Measurements from ENCODE around the gene OR6X1. TPM values are rescaled to one million over a fixed set of nuclear protein-coding genes. Genes with fewer than 3 reads are reported as not detected.

OR6X1 gene
- total and polyA plus RNA-seq, 9 donors = not detected

DNA sequence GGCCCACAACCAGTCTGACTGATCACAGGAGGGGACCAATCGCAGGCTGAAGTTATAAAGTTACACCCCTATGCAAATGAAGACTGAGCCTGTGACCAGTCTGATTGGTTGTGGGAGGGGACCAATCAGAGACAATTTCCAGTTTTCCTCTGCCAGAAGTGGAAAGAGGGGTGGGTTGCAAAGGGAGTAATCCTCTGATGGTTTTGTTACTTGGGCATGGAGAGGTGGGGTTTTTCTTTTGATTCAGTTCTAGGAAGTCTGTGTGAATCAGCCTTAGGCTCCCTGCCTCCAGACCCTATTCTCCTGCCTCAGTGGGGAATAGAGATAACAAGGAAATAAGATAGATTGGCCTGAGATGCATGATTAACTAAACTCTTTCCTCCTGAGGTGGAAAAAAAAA is 41.9 kb upstream of the OR6X1 start:
- 88 to 96% (median 92%) methylated on average over 1 of the region's 1 CpG for WGBS, 3 donors
- intact Hi-C loops (cut with DNase I) = no loop called here
- Histone ChIP-seq H3K36me3 (no peaks in the 10 kb centered on the region), H3K9me3 (no peaks in the 10 kb centered on the region), H3K4me3 (no peak overlapping the region), H3K27me3 (no peaks in the 10 kb centered on the region), H3K4me1 (ENCODE audit: insufficient read depth) (no peaks in the 10 kb centered on the region), H3K27ac (no peak overlapping the region)
- no peak for DNase-seq
- TF ChIP-seq EP300 (IDR thresholded peaks at IDR 0.05) = no peak
- TF ChIP-seq POLR2A (IDR thresholded peaks at IDR 0.05) = no peak
- TF ChIP-seq, protein P1, sequence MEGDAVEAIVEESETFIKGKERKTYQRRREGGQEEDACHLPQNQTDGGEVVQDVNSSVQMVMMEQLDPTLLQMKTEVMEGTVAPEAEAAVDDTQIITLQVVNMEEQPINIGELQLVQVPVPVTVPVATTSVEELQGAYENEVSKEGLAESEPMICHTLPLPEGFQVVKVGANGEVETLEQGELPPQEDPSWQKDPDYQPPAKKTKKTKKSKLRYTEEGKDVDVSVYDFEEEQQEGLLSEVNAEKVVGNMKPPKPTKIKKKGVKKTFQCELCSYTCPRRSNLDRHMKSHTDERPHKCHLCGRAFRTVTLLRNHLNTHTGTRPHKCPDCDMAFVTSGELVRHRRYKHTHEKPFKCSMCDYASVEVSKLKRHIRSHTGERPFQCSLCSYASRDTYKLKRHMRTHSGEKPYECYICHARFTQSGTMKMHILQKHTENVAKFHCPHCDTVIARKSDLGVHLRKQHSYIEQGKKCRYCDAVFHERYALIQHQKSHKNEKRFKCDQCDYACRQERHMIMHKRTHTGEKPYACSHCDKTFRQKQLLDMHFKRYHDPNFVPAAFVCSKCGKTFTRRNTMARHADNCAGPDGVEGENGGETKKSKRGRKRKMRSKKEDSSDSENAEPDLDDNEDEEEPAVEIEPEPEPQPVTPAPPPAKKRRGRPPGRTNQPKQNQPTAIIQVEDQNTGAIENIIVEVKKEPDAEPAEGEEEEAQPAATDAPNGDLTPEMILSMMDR (IDR thresholded peaks at IDR 0.05) = no peak

- no peak for DNase-seq
- 73 to 79% (median 76%) methylated on average over 1 of the region's 1 CpG for WGBS, 3 donors
- intact Hi-C loops (cut with DNase I) = no loop called here
Measured at GRCh38 chr11:123783536-123783935, 29.2 kb upstream of the OR6X1 start.

GRCh38 chr11:123778511-123778910 is 24.2 kb upstream of the OR6X1 start:
- H3K27me3 ChIP-seq = no peaks in the 10 kb centered on the region
- H3K4me3 ChIP-seq = no peak overlapping the region
- no peaks in the 10 kb centered on the region for H3K36me3 ChIP-seq
- no peaks in the 10 kb centered on the region for H3K9me3 ChIP-seq
- no peak overlapping the region for H3K27ac ChIP-seq
- 87 to 94% (median 91%) methylated on average over 1 of the region's 1 CpG for WGBS, 3 donors
- DNase-seq = no peak
- no peaks in the 10 kb centered on the region for H3K4me1 ChIP-seq (ENCODE audit: insufficient read depth)
- no peak for TF ChIP-seq EP300 (IDR thresholded peaks at IDR 0.05)
- intact Hi-C loops (cut with DNase I) = no loop called here

More at GRCh38 chr11:123783536-123783935, 29.2 kb upstream of the OR6X1 start:
- H3K36me3 ChIP-seq = no peaks in the 10 kb centered on the region
- TF ChIP-seq, protein P1 (IDR thresholded peaks at IDR 0.05) = no peak
- TF ChIP-seq POLR2A (IDR thresholded peaks at IDR 0.05) (no peak), EP300 (IDR thresholded peaks at IDR 0.05) (no peak)
- no peaks in the 10 kb centered on the region for H3K4me1 ChIP-seq (ENCODE audit: insufficient read depth)
- H3K9me3 ChIP-seq = no peaks in the 10 kb centered on the region
- no peak overlapping the region for H3K4me3 ChIP-seq
- H3K27me3 ChIP-seq = no peaks in the 10 kb centered on the region
- no peak overlapping the region for H3K27ac ChIP-seq

GRCh38 chr11:123775715-123776549 is 21.6 kb upstream of the OR6X1 start:
- H3K36me3 ChIP-seq = no peaks in the 10 kb centered on the region
- no peak overlapping the region for H3K27ac ChIP-seq
- H3K27me3 ChIP-seq = no peaks in the 10 kb centered on the region
- no peak overlapping the region for H3K4me3 ChIP-seq
- intact Hi-C loops (cut with DNase I) = no loop called here
- no peak for TF ChIP-seq EP300 (IDR thresholded peaks at IDR 0.05)
- TF ChIP-seq POLR2A (IDR thresholded peaks at IDR 0.05) = no peak
- TF ChIP-seq, protein P1 (IDR thresholded peaks at IDR 0.05) = no peak
- no peak for DNase-seq
- no peaks in the 10 kb centered on the region for H3K9me3 ChIP-seq
- WGBS, 3 donors = 16 to 33% (median 18%) methylated on average over 4 of the region's 4 CpGs
- no peaks in the 10 kb centered on the region for H3K4me1 ChIP-seq (ENCODE audit: insufficient read depth)

- Histone ChIP-seq H3K4me3 (no peak overlapping the region), H3K4me1 (ENCODE audit: insufficient read depth) (no peaks in the 10 kb centered on the region), H3K36me3 (no peaks in the 10 kb centered on the region), H3K27ac (no peak overlapping the region), H3K27me3 (no peaks in the 10 kb centered on the region), H3K9me3 (no peaks in the 10 kb centered on the region)
- 31 to 81% (median 31%) methylated on average over 1 of the region's 1 CpG for WGBS, 3 donors
- intact Hi-C loops (cut with DNase I) = no loop called here
- no peak for DNase-seq
- TF ChIP-seq POLR2A (IDR thresholded peaks at IDR 0.05) (no peak), EP300 (IDR thresholded peaks at IDR 0.05) (no peak)
- TF ChIP-seq, protein P1 (IDR thresholded peaks at IDR 0.05) = no peak
Measured at GRCh38 chr11:123775289-123775688, 21.0 kb upstream of the OR6X1 start.
